D721Med (cell line): ENCODE results near the gene PCED1B.

Experiments used
- DNase-seq: peaks from one replicate; pipeline ENCODE4 v3.0.0; 2011; ENCODE audit warnings: low spot score; ENCODE audit not compliant: insufficient read length
- FAIRE-seq: peaks from 2 replicates; lab custom pipeline; 2011; peaks lifted over from hg19 to GRCh38; lab: Jason Lieb, UNC
- CTCF ChIP-seq: IDR thresholded peaks from 2 replicates; pipeline ENCODE4 v1.5.1; 2012; ENCODE audit warnings: mild to moderate bottlenecking, control low read depth; ENCODE audit not compliant: insufficient read depth; ENCODE audit errors: missing control alignments

The PCED1B gene

GRCh38 chr12:47123730-47124129 is 44.3 kb downstream of the PCED1B start:
- FAIRE-seq (no peak), DNase-seq (no peak)
- no peak for TF ChIP-seq CTCF

- no peak for DNase-seq
- no peak for FAIRE-seq
- no peak for TF ChIP-seq CTCF
These were observed 45.0 kb downstream of the PCED1B start for GRCh38 chr12:47124451-47124850.

GRCh38 chr12:47126246-47126645 is 46.8 kb downstream of the PCED1B start:
- DNase-seq = no peak
- FAIRE-seq = no peak
- no peak for TF ChIP-seq CTCF

GRCh38 chr12:47131011-47131410 is 51.6 kb downstream of the PCED1B start:
- DNase-seq (no peak), FAIRE-seq (no peak)
- TF ChIP-seq CTCF = no peak

- no peak for TF ChIP-seq CTCF
- no peak for DNase-seq
- no peak for FAIRE-seq
These were observed 54.6 kb downstream of the PCED1B start for GRCh38 chr12:47134005-47134404.

- TF ChIP-seq CTCF = no peak
- FAIRE-seq (no peak), DNase-seq (no peak)
These were observed 56.2 kb downstream of the PCED1B start for GRCh38 chr12:47135578-47135977.

GRCh38 chr12:47139000-47139681 is 59.7 kb downstream of the PCED1B start:
- TF ChIP-seq CTCF = no peak
- no peak for DNase-seq
- FAIRE-seq = no peak
